T follicular helper cell (primary cell): ENCODE results near the gene ZC3H8.

ENCODE experiments used
- DNase-seq: peaks from one replicate; pipeline ENCODE4 v3.0.0-alpha.2; 2020; ENCODE audit warnings: low read depth

ZC3H8 gene

GRCh38 chr2:112195167-112195766 lies 59.6 kb downstream of the ZC3H8 start:
- DNase-seq, result no peak

DNA sequence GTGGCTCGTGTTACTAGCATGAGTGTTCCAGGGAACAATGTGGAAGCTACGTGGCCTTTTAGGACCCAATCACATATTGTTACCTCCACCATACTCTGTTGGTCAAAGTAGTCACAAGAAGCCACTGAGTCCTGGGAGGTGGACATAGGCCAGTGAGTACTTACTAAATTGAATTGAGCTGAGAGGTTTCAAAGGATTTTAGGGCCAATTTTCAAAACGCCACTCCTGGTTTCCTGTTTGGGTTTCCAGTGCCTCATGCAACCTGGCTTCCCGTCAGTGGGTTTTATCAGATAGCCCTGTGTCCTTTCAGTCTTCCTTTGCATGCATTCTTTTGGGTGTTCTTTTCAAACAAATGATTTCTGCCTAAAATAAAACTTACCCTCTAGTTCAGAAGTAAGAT lies 60.4 kb downstream of the ZC3H8 start:
- DNase-seq, result no peak

DNA sequence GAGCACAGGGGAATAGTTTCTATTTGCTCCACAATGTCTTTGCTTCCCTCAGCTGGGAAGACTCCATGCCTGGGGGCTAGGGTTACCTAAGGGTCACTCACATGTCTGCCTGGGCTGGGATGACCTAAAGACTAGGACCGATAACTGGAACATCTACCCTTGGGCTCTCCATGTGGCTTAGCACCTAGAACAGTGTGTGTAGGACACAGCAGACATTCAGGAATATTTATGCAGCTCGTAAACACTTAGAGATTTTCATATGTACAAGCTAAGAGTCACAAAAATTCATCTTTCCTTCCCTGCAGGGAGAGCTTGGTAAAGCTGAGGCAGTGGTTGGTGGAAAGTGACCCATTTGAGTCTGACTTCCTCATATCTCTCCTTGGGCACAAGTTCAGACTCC lies 60.8 kb downstream of the ZC3H8 start:
- DNase-seq, result no peak

GRCh38 chr2:112189001-112189556 lies 65.8 kb downstream of the ZC3H8 start:
- DNase-seq, result no peak

DNA sequence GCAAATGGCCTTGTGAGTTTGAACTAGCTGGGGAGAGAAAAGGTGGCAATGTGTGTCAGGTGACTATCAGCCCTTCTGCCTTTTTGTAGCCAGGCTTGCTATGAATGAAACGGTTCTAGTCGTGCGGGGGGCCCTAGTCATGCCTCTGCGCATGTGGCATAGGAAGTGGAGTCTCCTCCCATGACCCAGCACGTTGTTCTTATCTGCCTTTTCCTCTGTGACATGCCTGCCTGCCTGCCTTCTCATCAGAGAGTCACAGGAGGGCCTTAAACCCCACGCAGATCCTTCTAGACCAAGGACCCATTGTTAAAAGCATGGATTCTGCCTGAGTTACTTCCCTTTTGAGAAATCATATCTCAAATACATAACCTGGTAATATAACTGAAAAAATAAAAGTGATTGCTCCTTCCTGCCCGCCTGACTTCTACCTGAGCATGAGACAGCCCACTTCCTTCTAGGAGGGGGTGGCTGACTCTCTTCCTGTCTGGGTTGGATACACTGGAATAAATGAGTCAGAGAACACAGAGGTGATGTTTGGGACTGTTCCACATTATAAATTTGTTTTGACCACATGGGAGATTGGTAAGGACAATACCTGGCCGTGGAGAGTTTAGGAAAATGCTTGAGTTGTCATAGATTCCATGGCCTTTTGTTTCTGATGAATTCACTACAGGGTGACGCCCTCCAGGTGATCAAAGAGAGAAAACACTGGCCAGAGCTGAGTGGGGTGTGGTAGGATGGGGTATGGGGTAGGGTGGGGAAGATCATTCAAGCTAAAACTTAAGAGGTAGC lies 66.8 kb downstream of the ZC3H8 start:
- peak; percentile 73 for DNase-seq

GRCh38 chr2:112187046-112187715 lies 67.7 kb downstream of the ZC3H8 start:
- DNase-seq, result no peak

DNA sequence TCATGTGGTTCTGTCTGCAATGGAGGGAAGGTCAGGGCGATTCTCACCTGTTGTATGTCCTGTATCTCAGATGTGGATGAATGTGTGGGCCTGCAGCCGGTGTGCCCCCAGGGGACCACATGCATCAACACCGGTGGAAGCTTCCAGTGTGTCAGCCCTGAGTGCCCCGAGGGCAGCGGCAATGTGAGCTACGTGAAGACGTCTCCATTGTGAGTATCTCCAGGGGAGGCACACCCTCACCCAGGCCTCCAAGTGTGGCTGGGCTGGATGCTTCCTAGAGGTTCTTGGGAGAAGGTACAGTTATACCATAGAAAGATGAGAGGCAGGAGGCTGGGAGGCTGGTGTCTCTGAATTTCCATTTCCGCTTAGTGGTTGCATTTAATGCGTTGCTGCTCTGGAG lies 69.7 kb downstream of the ZC3H8 start:
- no peak for DNase-seq

DNA sequence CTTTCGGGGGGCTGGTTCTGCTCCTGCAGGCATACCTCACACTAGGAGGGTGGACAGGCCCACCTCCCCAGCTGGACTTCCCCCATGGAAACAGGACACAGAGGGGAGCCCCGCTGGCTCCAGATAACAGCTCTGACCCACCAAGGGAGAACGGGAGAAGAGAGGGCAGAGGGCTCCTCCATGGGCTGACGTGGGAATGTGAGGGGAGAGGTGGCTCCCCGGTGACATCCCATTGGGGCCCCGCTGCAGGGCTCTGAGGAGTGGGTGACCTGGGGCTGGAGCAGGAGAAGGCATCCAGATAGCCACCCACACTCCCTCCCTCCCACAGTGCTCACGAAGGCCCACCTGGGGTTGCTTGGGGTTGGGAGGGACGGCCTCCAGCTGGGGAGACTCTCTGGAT lies 70.7 kb downstream of the ZC3H8 start:
- no peak for DNase-seq

DNA sequence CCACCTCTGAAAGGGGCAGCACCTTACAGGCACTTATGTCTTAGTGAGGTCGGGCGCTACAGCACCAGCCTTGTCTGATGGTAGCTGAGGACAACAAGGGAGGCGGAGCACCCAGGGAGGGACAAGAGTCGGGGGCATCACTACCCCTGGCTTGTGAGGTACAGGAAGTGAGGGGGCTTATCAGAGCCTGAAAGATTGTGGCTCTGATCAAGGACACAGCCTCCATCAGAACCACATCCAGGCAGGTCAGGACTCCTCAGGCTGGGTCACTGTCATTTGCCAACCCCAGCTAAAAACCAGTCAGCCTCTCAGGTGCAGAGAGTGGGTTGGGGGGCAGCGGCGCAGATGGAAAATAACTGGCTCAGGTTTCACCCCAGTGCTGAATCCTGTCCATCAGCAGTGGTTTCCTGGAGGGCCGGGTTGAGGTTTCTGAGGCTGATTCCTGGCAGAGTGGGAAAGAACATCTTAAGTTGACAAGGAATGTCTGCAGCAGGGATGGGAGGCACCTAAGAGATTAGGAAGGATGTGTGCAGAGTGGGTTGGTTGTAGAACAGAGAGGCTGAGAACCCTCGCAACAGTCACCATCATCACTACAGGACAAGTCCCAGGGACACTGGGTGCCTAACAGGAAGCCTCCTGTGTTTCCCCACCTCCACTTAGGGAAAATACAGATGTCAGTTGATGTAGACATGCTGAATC lies 71.4 kb downstream of the ZC3H8 start:
- DNase-seq, result no peak

DNA sequence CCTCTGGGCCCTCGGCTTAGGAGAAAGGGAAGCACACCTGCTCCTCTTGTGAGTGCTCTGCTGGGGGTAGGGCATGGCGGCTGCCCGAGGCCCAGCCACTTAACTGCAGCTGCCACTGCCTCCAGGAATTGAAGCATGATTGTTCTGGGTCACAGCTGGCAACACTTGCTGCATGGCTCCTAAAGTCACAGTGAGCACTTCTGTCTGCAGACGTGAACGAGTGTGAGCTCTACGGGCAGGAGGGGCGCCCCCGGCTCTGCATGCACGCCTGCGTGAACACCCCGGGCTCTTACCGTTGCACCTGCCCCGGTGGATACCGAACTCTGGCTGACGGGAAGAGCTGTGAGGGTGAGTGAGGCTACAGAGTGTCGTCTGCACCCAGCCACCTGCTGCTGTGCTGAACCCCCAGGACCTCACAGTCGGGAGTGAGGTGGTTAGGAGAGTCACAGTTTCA lies 72.2 kb downstream of the ZC3H8 start:
- DNase-seq, result peak; percentile 53

GRCh38 chr2:112181571-112182290 lies 73.1 kb downstream of the ZC3H8 start:
- peak; percentile 57 for DNase-seq

- no peak for DNase-seq
Measured at GRCh38 chr2:112175958-112176573, 78.8 kb downstream of the ZC3H8 start.

- no peak for DNase-seq
Measured at GRCh38 chr2:112175333-112175732, 79.5 kb downstream of the ZC3H8 start.

- DNase-seq, result no peak
Measured at GRCh38 chr2:112174383-112174782, 80.5 kb downstream of the ZC3H8 start.

GRCh38 chr2:112173646-112174319 lies 81.1 kb downstream of the ZC3H8 start:
- no peak for DNase-seq

DNA sequence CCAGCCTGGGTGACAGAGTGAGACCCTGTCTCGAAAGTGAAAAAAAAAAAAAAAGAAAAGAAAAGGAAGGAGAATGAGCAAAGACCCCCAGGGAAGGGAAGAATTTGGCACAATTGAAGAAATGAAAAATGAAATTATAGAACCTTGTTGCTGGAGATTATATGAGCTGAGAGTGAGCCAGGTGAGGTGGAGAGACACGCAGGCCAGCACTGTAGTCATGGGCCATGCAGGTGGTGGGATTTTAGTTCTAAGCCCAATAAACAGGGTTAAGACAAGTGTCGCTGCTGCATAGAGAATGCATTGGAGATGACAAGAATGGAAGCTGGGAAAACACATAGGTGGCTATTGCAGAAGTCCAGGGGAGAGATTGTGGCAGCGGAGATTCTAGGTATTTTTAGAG lies 84.3 kb downstream of the ZC3H8 start:
- DNase-seq, result no peak

DNA sequence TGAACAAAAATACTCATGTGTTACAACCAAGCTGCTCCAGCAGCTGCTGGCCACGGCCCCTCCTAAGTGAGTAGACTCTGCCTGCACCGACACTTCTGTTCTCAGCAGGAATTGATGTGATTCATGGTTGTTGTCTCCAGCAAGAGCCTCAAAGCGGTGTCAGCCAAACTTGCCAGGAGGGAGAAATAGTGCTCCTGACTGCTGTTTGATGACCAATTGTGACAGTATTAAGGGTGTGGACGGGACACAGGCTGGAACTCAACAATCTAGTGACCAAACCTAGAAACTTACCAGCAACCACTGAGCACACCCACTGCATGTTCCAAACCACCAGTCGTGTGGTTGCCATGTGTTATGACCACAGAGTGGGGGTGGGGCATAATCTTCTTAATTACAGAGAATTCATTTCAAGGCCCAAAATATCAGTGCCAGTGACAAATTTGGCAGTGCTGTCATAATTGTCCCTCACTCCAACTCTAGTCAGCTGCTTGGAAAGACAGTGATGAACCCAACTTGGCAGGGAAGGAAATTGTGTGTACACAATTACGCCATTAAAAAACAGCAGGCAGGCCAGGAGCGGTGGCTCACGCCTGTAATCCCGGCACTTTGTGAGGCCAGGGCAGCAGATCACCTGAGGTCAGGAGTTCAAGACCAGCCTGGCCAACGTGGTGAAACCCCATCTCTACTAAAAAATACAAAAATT lies 86.3 kb downstream of the ZC3H8 start:
- no peak for DNase-seq

DNA sequence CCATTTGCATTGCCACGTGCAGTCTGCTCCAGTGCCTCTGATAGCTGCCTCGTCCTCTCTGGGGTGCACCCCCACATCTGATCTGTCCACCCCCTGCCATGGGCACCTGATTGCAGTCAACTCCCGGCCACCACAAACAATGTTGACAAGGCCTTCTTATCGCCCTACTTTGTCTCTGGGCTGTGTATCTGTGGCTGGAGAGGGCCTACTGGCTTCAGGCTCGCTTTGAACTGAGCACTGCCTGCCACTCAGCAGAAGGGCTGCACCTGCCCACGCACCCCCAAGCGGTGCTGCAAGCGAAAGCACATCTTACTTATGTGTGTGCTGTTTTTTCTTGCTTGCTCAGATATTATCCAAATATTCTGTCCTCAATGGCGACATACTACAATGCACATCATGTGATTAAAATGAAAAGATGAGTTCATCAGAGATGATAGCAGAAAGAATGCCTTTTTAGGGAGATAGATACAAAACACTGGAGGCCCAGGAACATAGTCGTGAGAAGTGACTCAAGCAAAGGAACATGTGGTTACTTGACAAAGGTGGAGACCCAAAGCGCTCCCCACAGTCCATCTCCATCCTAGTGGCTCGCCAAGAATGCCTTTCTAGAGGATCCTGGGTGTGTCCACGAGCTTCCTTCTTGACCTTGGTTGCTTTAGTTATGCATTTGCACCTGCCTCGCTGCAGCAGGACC lies 87.9 kb downstream of the ZC3H8 start:
- no peak for DNase-seq

DNA sequence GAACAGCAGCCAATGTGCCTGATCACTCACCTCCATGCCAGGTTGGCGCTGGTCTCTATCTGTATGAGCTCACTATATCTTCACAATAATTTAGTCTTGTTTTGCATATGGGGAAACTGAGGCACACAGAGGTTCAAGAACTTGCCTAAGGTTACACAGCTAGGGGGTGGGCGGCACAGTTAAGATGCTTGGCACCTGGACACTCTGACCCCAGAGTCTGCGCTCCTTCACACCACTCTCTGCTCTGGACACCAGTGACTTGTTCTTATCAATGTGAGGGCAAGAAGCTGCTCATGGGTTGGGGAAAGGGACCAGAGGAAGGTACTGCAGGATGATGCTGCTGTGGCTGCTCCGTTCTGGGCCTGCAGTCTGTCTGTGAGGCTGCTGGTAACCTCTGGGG lies 89.5 kb downstream of the ZC3H8 start:
- no peak for DNase-seq
